Metanephros (tissue), 2 donors: Measurements from ENCODE around the gene CCDC78. TPM values are rescaled to one million over a fixed set of nuclear protein-coding genes. Genes with fewer than 3 reads are reported as not detected.

Experiments
- small RNA-seq: library from RNA; depleted of rRNA; stranded (forward); fragments of <200 nt; gene quantifications from one replicate; pipeline ENCODE3, GENCODE V24; 2014; ENCODE audit warnings: low replicate concordance
- total RNA-seq: library from RNA; depleted of rRNA; stranded (reverse); fragments of >200 nt; gene quantifications from one replicate; pipeline ENCODE4 v1.2.3, GENCODE V29; 2014

Gene CCDC78
- 0.93 TPM for total RNA-seq

GRCh38 chr16:726438-727290 is at the start of gene CCDC78, which contains the start of gene HAGHL:
Gene CCDC78 (minus strand): TSS chr16:726443. CDS start chr16:726367, 76 bp downstream.
Gene HAGHL (plus strand): TSS chr16:727106. CDS start chr16:727510, 404 bp downstream.

GRCh38 chr16:760545-761343 is 34.5 kb upstream of the CCDC78 start, which contains the start of gene MSLN:
Gene MSLN (plus strand): TSS chr16:760734. CDS start chr16:762681, 1,947 bp downstream.

GRCh38 chr16:740764-741505 is 14.7 kb upstream of the CCDC78 start, which contains the start of gene CIAO3:
Gene CIAO3 (minus strand): TSS chr16:740997. CDS start chr16:740985, 12 bp downstream.

GRCh38 chr16:720990-721764 is 5.1 kb downstream of the CCDC78 start, which contains the start of gene ANTKMT:
Gene ANTKMT (plus strand): TSS chr16:721146. CDS start chr16:721275, 129 bp downstream.

GRCh38 chr16:714558-715476 is 11.4 kb downstream of the CCDC78 start, which contains the start of gene METRN:
Gene METRN (plus strand): TSS chr16:715118. CDS start chr16:715290, 172 bp downstream.

GRCh38 chr16:705431-706188 is 20.6 kb downstream of the CCDC78 start, which contains the start of gene FBXL16:
Gene FBXL16 (minus strand): TSS chr16:705801. CDS start chr16:697405, 8,396 bp downstream.

GRCh38 chr16:684071-684794 is 42.0 kb downstream of the CCDC78 start, which contains the start of gene JMJD8:
Gene JMJD8 (minus strand): TSS chr16:684334. CDS start chr16:684319, 15 bp downstream.

GRCh38 chr16:679814-680624 is 46.2 kb downstream of the CCDC78 start, which contains the start of gene STUB1:
Gene STUB1 (plus strand): TSS chr16:680410. CDS start chr16:680526, 116 bp downstream.

GRCh38 chr16:674968-675883 is 51.0 kb downstream of the CCDC78 start, which contains the start of gene RHBDL1:
Gene RHBDL1 (plus strand): TSS chr16:675671. CDS start chr16:675791, 120 bp downstream.

Small RNA genes lying within 50 kb of the gene (small RNA-seq; reads per million reads assigned to genes)
- not detected for gene MIR662

Other genes with a start within 250 kb of the CCDC78 start
- 37.6 TPM for gene CAPN15, start 198.7 kb downstream of the CCDC78 start, total RNA-seq
- 9.4 TPM for gene PRR35, start 166.0 kb downstream of the CCDC78 start, total RNA-seq
- 18.0 TPM for gene NHLRC4, start 159.4 kb downstream of the CCDC78 start, total RNA-seq
- gene PIGQ, start 156.5 kb downstream of the CCDC78 start, total RNA-seq: 76.1 TPM
- gene RAB40C, start 136.4 kb downstream of the CCDC78 start, total RNA-seq: 24.2 TPM
- 1.8 TPM for gene WFIKKN1, start 95.5 kb downstream of the CCDC78 start, total RNA-seq
- 91.8 TPM for gene METTL26, start 90.1 kb downstream of the CCDC78 start, total RNA-seq
- 23.1 TPM for gene MCRIP2, start 84.6 kb downstream of the CCDC78 start, total RNA-seq
- gene WDR90, start 77.1 kb downstream of the CCDC78 start, total RNA-seq: 48.3 TPM
- 84.5 TPM for gene RHOT2, start 58.3 kb downstream of the CCDC78 start, total RNA-seq
- gene RHBDL1, start 50.8 kb downstream of the CCDC78 start, total RNA-seq: 2.6 TPM
- 71.7 TPM for gene STUB1, start 46.0 kb downstream of the CCDC78 start, total RNA-seq
- 50.0 TPM for gene JMJD8, start 42.1 kb downstream of the CCDC78 start, total RNA-seq
- 13.3 TPM for gene WDR24, start 36.0 kb downstream of the CCDC78 start, total RNA-seq
- gene FBXL16, start 20.6 kb downstream of the CCDC78 start, total RNA-seq: 0.93 TPM
- gene METRN, start 11.3 kb downstream of the CCDC78 start, total RNA-seq: 21.3 TPM
- gene ANTKMT, start 5.3 kb downstream of the CCDC78 start, total RNA-seq: 19.9 TPM
- 4.5 TPM for gene HAGHL, start 663 bp upstream of the CCDC78 start, total RNA-seq
- 47.6 TPM for gene CIAO3, start 14.6 kb upstream of the CCDC78 start, total RNA-seq
- 11.8 TPM for gene MSLN, start 34.3 kb upstream of the CCDC78 start, total RNA-seq
- 17.9 TPM for gene RPUSD1, start 61.9 kb upstream of the CCDC78 start, total RNA-seq
- gene CHTF18, start 62.2 kb upstream of the CCDC78 start, total RNA-seq: 25.5 TPM
- not detected for gene GNG13, start 74.3 kb upstream of the CCDC78 start, total RNA-seq
- 40.4 TPM for gene LMF1, start 244.5 kb upstream of the CCDC78 start, total RNA-seq